Activated effector memory CD4-positive, alpha-beta T cell treated with anti-CD3 and anti-CD28 coated beads, Interleukin-2, amount 50 U/mL, for 16 hours (primary cell): Measurements from ENCODE around the gene GCN1.

Experiments used
- DNase-seq: peaks from one replicate; pipeline ENCODE4 v3.0.0-alpha.2; 2020

Gene GCN1

GRCh38 chr12:120229487-120230325 is 35.2 kb upstream of the GCN1 start:
- no peak for DNase-seq

GRCh38 chr12:120229071-120229486 is 34.6 kb upstream of the GCN1 start:
- no peak for DNase-seq

- peak; percentile 94 for DNase-seq
These were observed 34.0 kb upstream of the GCN1 start for GRCh38 chr12:120228291-120229070.

- no peak for DNase-seq
These were observed 33.5 kb upstream of the GCN1 start for GRCh38 chr12:120228041-120228290.

GRCh38 chr12:120227233-120228040 is 32.9 kb upstream of the GCN1 start:
- no peak for DNase-seq

- no peak for DNase-seq
These were observed 31.5 kb upstream of the GCN1 start for GRCh38 chr12:120225852-120226640.

GRCh38 chr12:120225200-120225558 is 30.7 kb upstream of the GCN1 start:
- DNase-seq = no peak

GRCh38 chr12:120224304-120225199 is 30.0 kb upstream of the GCN1 start:
- no peak for DNase-seq

GRCh38 chr12:120223458-120224303 is 29.2 kb upstream of the GCN1 start:
- DNase-seq = no peak

GRCh38 chr12:120222288-120222832 is 27.8 kb upstream of the GCN1 start:
- DNase-seq = no peak

GRCh38 chr12:120221576-120221900 is 27.0 kb upstream of the GCN1 start:
- DNase-seq = no peak

- DNase-seq = no peak
These were observed 26.5 kb upstream of the GCN1 start for GRCh38 chr12:120220838-120221575.

- DNase-seq = no peak
These were observed 24.4 kb upstream of the GCN1 start for GRCh38 chr12:120218680-120219606.

GRCh38 chr12:120216742-120217605 is 22.5 kb upstream of the GCN1 start:
- no peak for DNase-seq

GRCh38 chr12:120215766-120216735 is 21.5 kb upstream of the GCN1 start:
- DNase-seq = no peak

GRCh38 chr12:120215357-120215735 is 20.8 kb upstream of the GCN1 start:
- no peak for DNase-seq
